ENCODE measurements around the gene GRK2. TPM values are rescaled to one million over a fixed set of nuclear protein-coding genes. Genes with fewer than 3 reads are reported as not detected.
A peak's percentile ranks its signal among the peaks of the same experiment; 100 is the strongest.

The GRK2 gene
- polyA plus RNA-seq, 1 donor (not counting 4 experiments of a cell fraction or from before 2014, with no cell fraction given) = 21.1 TPM

- TF ChIP-seq, protein P1, sequence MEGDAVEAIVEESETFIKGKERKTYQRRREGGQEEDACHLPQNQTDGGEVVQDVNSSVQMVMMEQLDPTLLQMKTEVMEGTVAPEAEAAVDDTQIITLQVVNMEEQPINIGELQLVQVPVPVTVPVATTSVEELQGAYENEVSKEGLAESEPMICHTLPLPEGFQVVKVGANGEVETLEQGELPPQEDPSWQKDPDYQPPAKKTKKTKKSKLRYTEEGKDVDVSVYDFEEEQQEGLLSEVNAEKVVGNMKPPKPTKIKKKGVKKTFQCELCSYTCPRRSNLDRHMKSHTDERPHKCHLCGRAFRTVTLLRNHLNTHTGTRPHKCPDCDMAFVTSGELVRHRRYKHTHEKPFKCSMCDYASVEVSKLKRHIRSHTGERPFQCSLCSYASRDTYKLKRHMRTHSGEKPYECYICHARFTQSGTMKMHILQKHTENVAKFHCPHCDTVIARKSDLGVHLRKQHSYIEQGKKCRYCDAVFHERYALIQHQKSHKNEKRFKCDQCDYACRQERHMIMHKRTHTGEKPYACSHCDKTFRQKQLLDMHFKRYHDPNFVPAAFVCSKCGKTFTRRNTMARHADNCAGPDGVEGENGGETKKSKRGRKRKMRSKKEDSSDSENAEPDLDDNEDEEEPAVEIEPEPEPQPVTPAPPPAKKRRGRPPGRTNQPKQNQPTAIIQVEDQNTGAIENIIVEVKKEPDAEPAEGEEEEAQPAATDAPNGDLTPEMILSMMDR (optimal IDR thresholded peaks at IDR 0.05 in 1 of 3, IDR thresholded peaks at IDR 0.05 in 1 of 3, conservative IDR thresholded peaks at IDR 0.05 in 1 of 3; ENCODE audit: extremely low read depth in 1 of 3, insufficient read depth in 2 of 3, low read length in 3 of 3) = no peak
- no peak for TF ChIP-seq EZH2 (IDR thresholded peaks at IDR 0.05; ENCODE audit: low read length)
- peaks cover 0 to 16% of the 10 kb centered on the region in 2 experiments for H3K36me3 ChIP-seq (ENCODE audit: control insufficient read depth in 2 of 2, extremely low read depth in 1 of 2, insufficient read depth in 2 of 2, low read length in 2 of 2)
- DNase-seq (ENCODE audit: low read depth, low spot score) (peak; percentile 92), FAIRE-seq (peak; percentile 86)
- dilution Hi-C loops (cut with MboI; ENCODE audit: extremely low pct_ligation_motif_present, low sequenced_read_pairs) = no loop called here
- no peaks in the 10 kb centered on the region for H3K79me2 ChIP-seq (ENCODE audit: control insufficient read depth, insufficient read depth, low read length)
- peaks cover 51% of the 10 kb centered on the region for H3K4me1 ChIP-seq (ENCODE audit: control insufficient read depth, extremely low read depth, insufficient read depth, low read length)
- peak overlapping the region; percentile 82 for H3K4me2 ChIP-seq (ENCODE audit: control insufficient read depth, extremely low read depth, insufficient read depth, low read depth, low read length)
- H3K9me3 ChIP-seq (ENCODE audit: control insufficient read depth, low read depth, low read length) = no peaks in the 10 kb centered on the region
- no peaks in the 10 kb centered on the region for H3K9me1 ChIP-seq (ENCODE audit: control insufficient read depth, extremely low read depth, insufficient read depth, low read length)
- H3K9ac ChIP-seq (ENCODE audit: control insufficient read depth, extremely low read depth, insufficient read depth, low read length) = peak overlapping the region; percentile 77
- peak overlapping the region; percentile 39 for H2AFZ ChIP-seq (ENCODE audit: control insufficient read depth, low read length)
- no peaks in the 10 kb centered on the region for H4K20me1 ChIP-seq (ENCODE audit: control insufficient read depth, extremely low read depth, insufficient read depth, low read length)
- peak overlapping the region in 2 of 3 experiments; percentile 45 to 55 for H3K4me3 ChIP-seq (ENCODE audit: control insufficient read depth in 2 of 3, extremely low read depth in 1 of 3, insufficient read depth in 2 of 3, low read depth in 1 of 3, low read length in 3 of 3)
- H3K27me3 ChIP-seq (ENCODE audit: control insufficient read depth, extremely low read depth, insufficient read depth, low read length) = no peaks in the 10 kb centered on the region
- peak overlapping the region; percentile 97 for H3K27ac ChIP-seq (ENCODE audit: control insufficient read depth, insufficient read depth, low read length)
These were observed 46.1 kb downstream of the GRK2 start for GRCh38 chr11:67312187-67313021.

- Histone ChIP-seq H3K4me2 (ENCODE audit: control insufficient read depth, extremely low read depth, insufficient read depth, low read depth, low read length) (peak overlapping the region; percentile 82), H3K9ac (ENCODE audit: control insufficient read depth, extremely low read depth, insufficient read depth, low read length) (peak overlapping the region; percentile 77), H4K20me1 (ENCODE audit: control insufficient read depth, extremely low read depth, insufficient read depth, low read length) (no peaks in the 10 kb centered on the region), H3K36me3 (ENCODE audit: control insufficient read depth in 2 of 2, extremely low read depth in 1 of 2, insufficient read depth in 2 of 2, low read length in 2 of 2) (peaks cover 0 to 8% of the 10 kb centered on the region in 2 experiments), H3K9me3 (ENCODE audit: control insufficient read depth, low read depth, low read length) (no peaks in the 10 kb centered on the region), H3K4me3 (ENCODE audit: control insufficient read depth in 2 of 3, extremely low read depth in 1 of 3, insufficient read depth in 2 of 3, low read depth in 1 of 3, low read length in 3 of 3) (peak overlapping the region in 2 of 3 experiments; percentile 45 to 55), H2AFZ (ENCODE audit: control insufficient read depth, low read length) (peak overlapping the region; percentile 39), H3K27me3 (ENCODE audit: control insufficient read depth, extremely low read depth, insufficient read depth, low read length) (no peaks in the 10 kb centered on the region), H3K79me2 (ENCODE audit: control insufficient read depth, insufficient read depth, low read length) (peaks cover 1% of the 10 kb centered on the region), H3K27ac (ENCODE audit: control insufficient read depth, insufficient read depth, low read length) (peak overlapping the region; percentile 97), H3K4me1 (ENCODE audit: control insufficient read depth, extremely low read depth, insufficient read depth, low read length) (peaks cover 53% of the 10 kb centered on the region), H3K9me1 (ENCODE audit: control insufficient read depth, extremely low read depth, insufficient read depth, low read length) (no peaks in the 10 kb centered on the region)
- TF ChIP-seq, protein P1 (optimal IDR thresholded peaks at IDR 0.05 in 1 of 3, IDR thresholded peaks at IDR 0.05 in 1 of 3, conservative IDR thresholded peaks at IDR 0.05 in 1 of 3; ENCODE audit: extremely low read depth in 1 of 3, insufficient read depth in 2 of 3, low read length in 3 of 3) = no peak
- TF ChIP-seq EZH2 (IDR thresholded peaks at IDR 0.05; ENCODE audit: low read length) = no peak
- dilution Hi-C loops (cut with MboI; ENCODE audit: extremely low pct_ligation_motif_present, low sequenced_read_pairs) = no loop called here
- FAIRE-seq (no peak), DNase-seq (ENCODE audit: low read depth, low spot score) (no peak)
These were observed 47.0 kb downstream of the GRK2 start for GRCh38 chr11:67313125-67313890.

Measured in keratinocyte (primary cell).